ENCODE data around the gene MAMDC2.

The MAMDC2 gene

GRCh38 chr9:70110194-70111041 is 66.8 kb downstream of the MAMDC2 start:
- no peak for DNase-seq

- DNase-seq = no peak
Observed at GRCh38 chr9:70111042-70111602, 67.5 kb downstream of the MAMDC2 start.

- peak; percentile 58 for DNase-seq
Observed at GRCh38 chr9:70111641-70112236, 68.1 kb downstream of the MAMDC2 start.

GRCh38 chr9:70112981-70113380 is 69.3 kb downstream of the MAMDC2 start:
- peak; percentile 88 for DNase-seq

GRCh38 chr9:70113403-70114022 is 69.9 kb downstream of the MAMDC2 start:
- DNase-seq = peak; percentile 53

- DNase-seq = no peak
Observed at GRCh38 chr9:70114898-70115297, 71.2 kb downstream of the MAMDC2 start.

GRCh38 chr9:70117835-70118319 is 74.2 kb downstream of the MAMDC2 start:
- DNase-seq = peak; percentile 33

GRCh38 chr9:70119786-70120185 is 76.1 kb downstream of the MAMDC2 start:
- peak; percentile 24 for DNase-seq

GRCh38 chr9:70120834-70121510 is 77.3 kb downstream of the MAMDC2 start:
- DNase-seq = peak; percentile 96

- DNase-seq = no peak
Observed at GRCh38 chr9:70121818-70122436, 78.3 kb downstream of the MAMDC2 start.

GRCh38 chr9:70123695-70124094 is 80.0 kb downstream of the MAMDC2 start:
- no peak for DNase-seq

- DNase-seq = no peak
Observed at GRCh38 chr9:70125621-70126263, 82.1 kb downstream of the MAMDC2 start.

- DNase-seq = no peak
Observed at GRCh38 chr9:70127036-70127435, 83.4 kb downstream of the MAMDC2 start.

- no peak for DNase-seq
Observed at GRCh38 chr9:70127540-70128416, 84.1 kb downstream of the MAMDC2 start.

- no peak for DNase-seq
Observed at GRCh38 chr9:70130266-70130665, 86.6 kb downstream of the MAMDC2 start.

GRCh38 chr9:70131296-70131695 is 87.6 kb downstream of the MAMDC2 start:
- DNase-seq = no peak

- no peak for DNase-seq
Observed at GRCh38 chr9:70133253-70134208, 89.9 kb downstream of the MAMDC2 start.

- no peak for DNase-seq
Observed at GRCh38 chr9:70134360-70134759, 90.7 kb downstream of the MAMDC2 start.

GRCh38 chr9:70135176-70135575 is 91.5 kb downstream of the MAMDC2 start:
- no peak for DNase-seq

- DNase-seq = peak; percentile 27
Observed at GRCh38 chr9:70136632-70137031, 93.0 kb downstream of the MAMDC2 start.

Data from kidney glomerular epithelial cell (primary cell).